ENCODE data around the gene NUP62. TPM values are rescaled to one million over a fixed set of nuclear protein-coding genes. Genes with fewer than 3 reads are reported as not detected.

Gene NUP62
- total RNA-seq, 3 donors from 2014 or later (not counting 1 experiment from before 2014, with no cell fraction given) = 34.2 to 57.4 (median 40.9) TPM

DNA sequence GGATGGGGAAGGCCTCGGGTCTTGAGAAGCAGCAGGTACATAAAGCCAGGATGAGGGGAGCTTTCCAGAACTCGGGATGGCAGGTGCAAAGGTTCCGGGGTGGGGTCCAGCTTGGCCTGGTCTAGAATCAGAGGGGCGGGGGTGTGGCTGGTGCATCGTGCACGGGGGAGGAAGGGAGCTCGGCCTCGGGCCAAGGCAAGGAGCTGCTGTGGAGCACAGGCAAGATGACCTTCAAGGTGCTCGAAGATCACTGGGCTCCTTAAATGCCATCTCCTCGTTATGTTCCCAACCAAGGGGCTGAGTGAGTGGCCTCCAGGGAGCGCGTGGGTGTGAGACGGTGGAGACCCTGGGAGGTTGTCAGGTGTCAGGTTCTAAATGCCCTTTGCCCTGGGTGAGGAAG is 47.8 kb upstream of the NUP62 start:
- TF ChIP-seq, protein P1, sequence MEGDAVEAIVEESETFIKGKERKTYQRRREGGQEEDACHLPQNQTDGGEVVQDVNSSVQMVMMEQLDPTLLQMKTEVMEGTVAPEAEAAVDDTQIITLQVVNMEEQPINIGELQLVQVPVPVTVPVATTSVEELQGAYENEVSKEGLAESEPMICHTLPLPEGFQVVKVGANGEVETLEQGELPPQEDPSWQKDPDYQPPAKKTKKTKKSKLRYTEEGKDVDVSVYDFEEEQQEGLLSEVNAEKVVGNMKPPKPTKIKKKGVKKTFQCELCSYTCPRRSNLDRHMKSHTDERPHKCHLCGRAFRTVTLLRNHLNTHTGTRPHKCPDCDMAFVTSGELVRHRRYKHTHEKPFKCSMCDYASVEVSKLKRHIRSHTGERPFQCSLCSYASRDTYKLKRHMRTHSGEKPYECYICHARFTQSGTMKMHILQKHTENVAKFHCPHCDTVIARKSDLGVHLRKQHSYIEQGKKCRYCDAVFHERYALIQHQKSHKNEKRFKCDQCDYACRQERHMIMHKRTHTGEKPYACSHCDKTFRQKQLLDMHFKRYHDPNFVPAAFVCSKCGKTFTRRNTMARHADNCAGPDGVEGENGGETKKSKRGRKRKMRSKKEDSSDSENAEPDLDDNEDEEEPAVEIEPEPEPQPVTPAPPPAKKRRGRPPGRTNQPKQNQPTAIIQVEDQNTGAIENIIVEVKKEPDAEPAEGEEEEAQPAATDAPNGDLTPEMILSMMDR (IDR thresholded peaks at IDR 0.05) = no peak
- 97% methylated on average over 13 of the region's 13 CpGs for WGBS (ENCODE audit: insufficient coverage)
- Mint-ChIP-seq H3K4me3 (no peak overlapping the region), H3K9me3 (no peaks in the 10 kb centered on the region), H3K27me3 (ENCODE audit: low read depth in 2 of 2) (no peaks in the 10 kb centered on the region), H3K4me1 (no peaks in the 10 kb centered on the region), H3K36me3 (no peaks in the 10 kb centered on the region), H3K27ac (no peak overlapping the region)
- ATAC-seq = no peak
- H3K36me3 ChIP-seq (ENCODE audit: control insufficient read depth, insufficient read depth, low read length) = peaks cover 40% of the 10 kb centered on the region
- no peaks in the 10 kb centered on the region for H3K4me1 ChIP-seq (ENCODE audit: control insufficient read depth, insufficient read depth, low read length)
- H3K4me3 ChIP-seq (ENCODE audit: low read length) = no peak overlapping the region
- intact Hi-C loops (cut with micrococcal nuclease) = no loop called here
- DNase-seq = no peak
- H3K27me3 ChIP-seq (ENCODE audit: control insufficient read depth, insufficient read depth, low read length) = no peaks in the 10 kb centered on the region
- H3K9me3 ChIP-seq (ENCODE audit: control insufficient read depth, insufficient read depth, low read length) = no peaks in the 10 kb centered on the region
- no peak overlapping the region for H3K27ac ChIP-seq (ENCODE audit: low read length)

GRCh38 chr19:49976496-49976895 is 47.2 kb upstream of the NUP62 start:
- Histone ChIP-seq H3K4me1 (ENCODE audit: control insufficient read depth, insufficient read depth, low read length) (no peaks in the 10 kb centered on the region), H3K9me3 (ENCODE audit: control insufficient read depth, insufficient read depth, low read length) (no peaks in the 10 kb centered on the region), H3K4me3 (ENCODE audit: low read length) (no peak overlapping the region), H3K27ac (ENCODE audit: low read length) (no peak overlapping the region), H3K36me3 (ENCODE audit: control insufficient read depth, insufficient read depth, low read length) (peaks cover 37% of the 10 kb centered on the region), H3K27me3 (ENCODE audit: control insufficient read depth, insufficient read depth, low read length) (no peaks in the 10 kb centered on the region)
- no peaks in the 10 kb centered on the region for H3K4me1 Mint-ChIP-seq
- no peaks in the 10 kb centered on the region for H3K9me3 Mint-ChIP-seq
- 94% methylated on average over 3 of the region's 3 CpGs for WGBS (ENCODE audit: insufficient coverage)
- no peaks in the 10 kb centered on the region for H3K36me3 Mint-ChIP-seq
- intact Hi-C loops (cut with micrococcal nuclease) = no loop called here
- no peak for DNase-seq
- no peak for ATAC-seq
- no peak overlapping the region for H3K4me3 Mint-ChIP-seq
- TF ChIP-seq, protein P1 (IDR thresholded peaks at IDR 0.05) = no peak
- H3K27ac Mint-ChIP-seq = no peak overlapping the region
- no peaks in the 10 kb centered on the region for H3K27me3 Mint-ChIP-seq (ENCODE audit: low read depth in 2 of 2)

DNA sequence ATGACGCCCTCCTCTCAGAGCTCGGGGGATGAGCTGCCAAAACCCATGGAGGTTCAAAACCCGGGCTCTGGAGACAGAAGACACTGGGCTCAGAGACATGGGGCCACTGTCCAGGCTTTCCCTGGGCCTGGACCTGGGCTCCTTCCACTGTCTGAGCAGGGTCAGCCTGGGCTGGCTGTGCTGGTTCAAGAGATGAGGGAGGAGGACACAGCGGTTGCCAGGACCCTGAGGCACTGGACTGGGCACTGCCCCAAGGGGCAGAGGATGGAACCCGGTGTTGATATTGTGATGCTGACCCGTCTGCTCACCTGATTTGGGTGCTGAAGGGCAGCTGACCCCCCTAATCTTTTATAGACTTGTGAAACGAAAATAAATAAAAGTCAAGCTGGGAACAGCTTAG is 45.7 kb upstream of the NUP62 start:
- WGBS (ENCODE audit: insufficient coverage) = 93% methylated on average over 7 of the region's 7 CpGs
- Histone ChIP-seq H3K4me3 (ENCODE audit: low read length) (no peak overlapping the region), H3K27ac (ENCODE audit: low read length) (no peak overlapping the region), H3K4me1 (ENCODE audit: control insufficient read depth, insufficient read depth, low read length) (no peaks in the 10 kb centered on the region), H3K9me3 (ENCODE audit: control insufficient read depth, insufficient read depth, low read length) (no peaks in the 10 kb centered on the region), H3K27me3 (ENCODE audit: control insufficient read depth, insufficient read depth, low read length) (no peaks in the 10 kb centered on the region), H3K36me3 (ENCODE audit: control insufficient read depth, insufficient read depth, low read length) (peaks cover 35% of the 10 kb centered on the region)
- no peak for DNase-seq
- TF ChIP-seq, protein P1 (IDR thresholded peaks at IDR 0.05) = no peak
- H3K9me3 Mint-ChIP-seq = no peaks in the 10 kb centered on the region
- no peaks in the 10 kb centered on the region for H3K27me3 Mint-ChIP-seq (ENCODE audit: low read depth in 2 of 2)
- H3K4me3 Mint-ChIP-seq = no peak overlapping the region
- H3K36me3 Mint-ChIP-seq = no peaks in the 10 kb centered on the region
- H3K27ac Mint-ChIP-seq = no peak overlapping the region
- H3K4me1 Mint-ChIP-seq = no peaks in the 10 kb centered on the region
- intact Hi-C loops (cut with micrococcal nuclease) = no loop called here
- ATAC-seq = no peak

GRCh38 chr19:49973987-49974386 is 44.7 kb upstream of the NUP62 start:
- no peaks in the 10 kb centered on the region for H3K4me1 Mint-ChIP-seq
- H3K27ac Mint-ChIP-seq = no peak overlapping the region
- Histone ChIP-seq H3K4me1 (ENCODE audit: control insufficient read depth, insufficient read depth, low read length) (peaks cover 2% of the 10 kb centered on the region), H3K27me3 (ENCODE audit: control insufficient read depth, insufficient read depth, low read length) (no peaks in the 10 kb centered on the region), H3K4me3 (ENCODE audit: low read length) (no peak overlapping the region), H3K9me3 (ENCODE audit: control insufficient read depth, insufficient read depth, low read length) (no peaks in the 10 kb centered on the region), H3K27ac (ENCODE audit: low read length) (no peak overlapping the region), H3K36me3 (ENCODE audit: control insufficient read depth, insufficient read depth, low read length) (peaks cover 34% of the 10 kb centered on the region)
- no peaks in the 10 kb centered on the region for H3K9me3 Mint-ChIP-seq
- DNase-seq (no peak), ATAC-seq (no peak)
- 79% methylated on average over 18 of the region's 18 CpGs for WGBS (ENCODE audit: insufficient coverage)
- H3K36me3 Mint-ChIP-seq = no peaks in the 10 kb centered on the region
- H3K4me3 Mint-ChIP-seq = no peak overlapping the region
- TF ChIP-seq, protein P1 (IDR thresholded peaks at IDR 0.05) = no peak
- intact Hi-C loops (cut with micrococcal nuclease) = no loop called here
- H3K27me3 Mint-ChIP-seq (ENCODE audit: low read depth in 2 of 2) = no peaks in the 10 kb centered on the region

All from natural killer cell (primary cell).